ENCODE data around the gene CHST3. TPM values are rescaled to one million over a fixed set of nuclear protein-coding genes. Genes with fewer than 3 reads are reported as not detected.

The CHST3 gene
- total RNA-seq, 4 donors from 2014 or later, result 27.9 to 54.2 (median 34.2) TPM

DNA sequence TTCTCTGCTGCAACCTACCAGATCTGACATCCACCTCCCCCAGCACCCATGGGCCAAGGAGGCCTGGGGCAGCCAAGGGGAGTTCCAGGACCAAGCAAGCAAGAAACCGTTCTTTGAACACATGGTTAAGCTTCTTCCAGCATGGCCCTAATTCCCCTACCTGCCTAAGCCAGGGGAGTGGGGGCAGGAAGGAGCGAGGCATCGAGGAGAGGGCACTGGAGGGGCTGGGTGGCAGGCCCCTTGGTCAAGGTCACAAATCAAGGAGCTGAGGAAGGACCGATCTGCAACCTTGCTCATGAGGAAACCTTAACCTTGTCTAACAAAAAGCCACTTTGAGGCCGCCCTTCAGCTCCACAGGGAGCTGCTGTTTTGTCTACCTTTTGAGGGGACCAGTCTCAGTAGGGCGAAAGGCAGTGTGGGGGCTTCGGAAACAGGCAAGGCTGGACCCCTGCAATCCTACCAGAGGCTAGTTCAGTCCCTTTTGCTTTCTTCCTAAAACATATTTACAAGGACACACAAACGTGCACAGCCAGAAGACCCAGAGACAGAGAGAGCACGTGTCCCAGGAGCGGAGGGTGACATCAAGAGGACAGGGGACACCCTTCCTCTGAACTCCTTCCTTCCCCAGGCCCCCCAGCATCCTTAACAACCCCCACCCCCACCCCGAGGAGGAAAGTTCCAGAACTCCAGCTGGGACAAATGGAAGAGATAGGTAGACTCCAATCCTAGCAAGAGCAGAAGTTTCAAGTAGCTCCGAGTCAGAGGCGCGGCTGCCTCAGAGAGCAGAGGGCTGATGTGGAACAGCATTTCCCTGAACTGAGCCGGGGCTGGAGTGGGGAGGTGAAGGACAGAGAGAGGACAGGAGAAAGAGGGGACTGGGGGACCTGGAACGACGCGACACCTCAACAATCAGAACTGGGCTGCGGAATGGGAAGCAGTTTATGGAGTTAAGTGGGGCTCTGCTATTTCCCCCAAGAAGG lies 95.9 kb downstream of the CHST3 start:
- DNase-seq (ENCODE audit: low spot score), result no peak
- no peak for ATAC-seq (ENCODE audit: low FRiP score)
- TF ChIP-seq, protein P1, sequence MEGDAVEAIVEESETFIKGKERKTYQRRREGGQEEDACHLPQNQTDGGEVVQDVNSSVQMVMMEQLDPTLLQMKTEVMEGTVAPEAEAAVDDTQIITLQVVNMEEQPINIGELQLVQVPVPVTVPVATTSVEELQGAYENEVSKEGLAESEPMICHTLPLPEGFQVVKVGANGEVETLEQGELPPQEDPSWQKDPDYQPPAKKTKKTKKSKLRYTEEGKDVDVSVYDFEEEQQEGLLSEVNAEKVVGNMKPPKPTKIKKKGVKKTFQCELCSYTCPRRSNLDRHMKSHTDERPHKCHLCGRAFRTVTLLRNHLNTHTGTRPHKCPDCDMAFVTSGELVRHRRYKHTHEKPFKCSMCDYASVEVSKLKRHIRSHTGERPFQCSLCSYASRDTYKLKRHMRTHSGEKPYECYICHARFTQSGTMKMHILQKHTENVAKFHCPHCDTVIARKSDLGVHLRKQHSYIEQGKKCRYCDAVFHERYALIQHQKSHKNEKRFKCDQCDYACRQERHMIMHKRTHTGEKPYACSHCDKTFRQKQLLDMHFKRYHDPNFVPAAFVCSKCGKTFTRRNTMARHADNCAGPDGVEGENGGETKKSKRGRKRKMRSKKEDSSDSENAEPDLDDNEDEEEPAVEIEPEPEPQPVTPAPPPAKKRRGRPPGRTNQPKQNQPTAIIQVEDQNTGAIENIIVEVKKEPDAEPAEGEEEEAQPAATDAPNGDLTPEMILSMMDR (IDR thresholded peaks at IDR 0.05), result no peak

DNA sequence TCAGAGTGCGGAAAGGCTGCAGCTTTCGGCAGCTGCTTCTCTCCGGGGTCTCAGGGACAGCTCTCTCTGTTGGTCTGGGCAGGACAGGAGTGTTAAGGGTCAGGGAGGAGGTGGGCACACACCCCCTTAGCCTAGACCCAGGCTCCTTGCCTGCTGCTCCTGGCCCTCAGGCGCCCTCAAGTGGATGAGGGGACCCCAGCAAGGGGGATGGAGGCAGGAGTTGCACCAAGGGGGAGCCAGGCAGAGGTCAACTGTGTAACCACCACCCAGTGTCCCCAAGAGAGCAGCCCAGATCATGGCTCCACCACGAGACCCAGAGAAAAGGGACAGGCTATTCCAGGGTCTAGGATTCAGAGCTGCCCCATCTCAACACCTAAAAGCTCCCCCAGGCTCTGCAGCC lies 97.3 kb downstream of the CHST3 start:
- TF ChIP-seq, protein P1 (IDR thresholded peaks at IDR 0.05), result no peak
- ATAC-seq (ENCODE audit: low FRiP score) (no peak), DNase-seq (ENCODE audit: low spot score) (no peak)

DNA sequence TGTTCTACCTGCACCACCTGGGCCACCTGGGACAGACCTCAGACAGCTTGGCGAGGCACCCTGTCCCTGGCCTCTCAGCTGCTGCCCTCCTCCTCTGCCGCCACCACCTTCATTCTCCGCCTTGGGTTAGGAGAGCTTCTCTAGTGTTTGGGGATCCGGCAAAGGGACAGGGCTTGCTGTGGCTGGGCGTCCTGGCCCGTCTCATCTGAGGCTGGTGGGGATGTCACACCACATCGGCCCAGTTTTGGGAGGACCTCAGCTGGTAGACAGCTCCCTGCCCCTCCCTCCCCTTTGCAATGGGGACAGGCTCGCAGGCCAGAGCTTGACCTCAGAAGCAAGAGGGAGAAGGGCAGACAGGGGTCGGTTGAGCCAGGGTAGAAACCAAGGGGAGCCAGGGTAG lies 97.7 kb downstream of the CHST3 start:
- TF ChIP-seq, protein P1 (IDR thresholded peaks at IDR 0.05), result no peak
- DNase-seq (ENCODE audit: low spot score) (no peak), ATAC-seq (ENCODE audit: low FRiP score) (no peak)

DNA sequence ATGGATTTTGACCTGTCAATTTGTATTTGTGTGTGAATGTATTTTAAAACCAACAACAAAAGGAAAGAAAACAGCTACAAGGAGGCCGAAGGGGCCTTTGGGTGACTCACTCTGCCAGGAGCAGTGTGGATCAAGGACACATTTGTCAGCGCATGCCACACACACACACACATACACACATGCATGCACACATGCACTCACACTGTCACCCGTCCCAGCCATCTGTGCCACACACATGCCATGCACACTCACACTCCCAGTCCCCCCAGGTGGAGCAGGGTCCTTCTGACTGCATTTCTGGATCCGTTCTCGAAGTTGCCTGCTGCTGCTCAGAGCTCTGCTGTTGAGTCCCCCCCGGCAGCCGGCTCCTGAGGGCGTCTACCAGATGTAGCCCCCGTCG lies 98.2 kb downstream of the CHST3 start:
- ATAC-seq (ENCODE audit: low FRiP score), result no peak
- DNase-seq (ENCODE audit: low spot score), result no peak
- TF ChIP-seq, protein P1 (IDR thresholded peaks at IDR 0.05), result no peak

Other genes with a start within 250 kb of the CHST3 start
- gene C10orf105, start 244.6 kb upstream of the CHST3 start, total RNA-seq, result under 1 TPM; 0.16 to 0.56 (median 0.31) TPM
- 100 to 1,000 TPM in 2 of 4 donors, 10 to 100 TPM in 2; 65.1 to 119 (median 86.3) TPM for gene VSIR, start 190.9 kb upstream of the CHST3 start, total RNA-seq
- 1,000 to 10,000 TPM in 3 of 4 donors, 100 to 1,000 TPM in 1; 937 to 1,475 (median 1,210) TPM for gene PSAP, start 113.1 kb upstream of the CHST3 start, total RNA-seq
- 10 to 100 TPM in 2 of 4 donors, 1 to 10 TPM in 2; 8.3 to 24.6 (median 16.2) TPM for gene SPOCK2, start 124.2 kb downstream of the CHST3 start, total RNA-seq